IgD-negative memory B cell (primary cell): Measurements from ENCODE around the gene TEX28. TPM values are rescaled to one million over a fixed set of nuclear protein-coding genes. Genes with fewer than 3 reads are reported as not detected.
"Not testable (repeated sequence)": the region's sequence is repeated elsewhere in the genome, so short reads cannot be mapped to it uniquely, and the experiment has no call there.

Source experiments
- H3K27ac Mint-ChIP-seq, 3 donors: one replicate each; pipeline ENCODE4 v1.8.0; 2020 to 2022; ENCODE audit warnings: mild to moderate bottlenecking in 3 of 3, mixed read lengths in 3 of 3, moderate library complexity in 1 of 3
- H3K27me3 Mint-ChIP-seq: one replicate; pipeline ENCODE4 v1.8.0; 2021; ENCODE audit warnings: mixed read lengths
- H3K36me3 Mint-ChIP-seq: one replicate; pipeline ENCODE4 v1.8.0; 2020; ENCODE audit warnings: mild to moderate bottlenecking, mixed read lengths
- H3K4me1 Mint-ChIP-seq, 3 donors: one replicate each; pipeline ENCODE4 v1.8.0; 2020 to 2022; ENCODE audit warnings: mixed read lengths in 3 of 3, mild to moderate bottlenecking in 1 of 3
- H3K4me3 Mint-ChIP-seq, 4 donors: one replicate each; pipeline ENCODE4 v1.8.0; 2020 to 2022; ENCODE audit warnings: mild to moderate bottlenecking in 4 of 4, mixed read lengths in 4 of 4, moderate library complexity in 3 of 4
- H3K9me3 Mint-ChIP-seq, 3 donors: one replicate each; pipeline ENCODE4 v1.8.0; 2020 to 2021; ENCODE audit warnings: mixed read lengths in 3 of 3, mild to moderate bottlenecking in 1 of 3
- polyA plus RNA-seq: library from polyadenylated mRNA; unstranded; fragments of 300-500 nt; fragmentation: Illumina TruSeq; gene quantifications from one replicate; pipeline ENCODE4 v1.2.3, GENCODE V29; 2021

TEX28 gene
- polyA plus RNA-seq, 1 donor from 2014 or later, result not detected

GRCh38 chrX:154238939-154239559 is 55.9 kb downstream of the TEX28 start:
- H3K4me1 Mint-ChIP-seq, H3K9me3 Mint-ChIP-seq, H3K4me3 Mint-ChIP-seq, H3K27me3 Mint-ChIP-seq, H3K27ac Mint-ChIP-seq, H3K36me3 Mint-ChIP-seq: not testable (repeated sequence)

GRCh38 chrX:154233620-154234019 is 61.3 kb downstream of the TEX28 start:
- H3K36me3 Mint-ChIP-seq, H3K4me3 Mint-ChIP-seq, H3K27ac Mint-ChIP-seq, H3K9me3 Mint-ChIP-seq, H3K4me1 Mint-ChIP-seq, H3K27me3 Mint-ChIP-seq: not testable (repeated sequence)

GRCh38 chrX:154231443-154231842 is 63.5 kb downstream of the TEX28 start:
- H3K27me3 Mint-ChIP-seq, H3K4me3 Mint-ChIP-seq, H3K36me3 Mint-ChIP-seq, H3K9me3 Mint-ChIP-seq, H3K27ac Mint-ChIP-seq, H3K4me1 Mint-ChIP-seq: not testable (repeated sequence)

GRCh38 chrX:154226706-154227105 is 68.2 kb downstream of the TEX28 start:
- not testable (repeated sequence) for H3K36me3 Mint-ChIP-seq, H3K27ac Mint-ChIP-seq, H3K27me3 Mint-ChIP-seq, H3K9me3 Mint-ChIP-seq, H3K4me3 Mint-ChIP-seq, H3K4me1 Mint-ChIP-seq

- H3K9me3 Mint-ChIP-seq, H3K27me3 Mint-ChIP-seq, H3K4me1 Mint-ChIP-seq, H3K27ac Mint-ChIP-seq, H3K36me3 Mint-ChIP-seq, H3K4me3 Mint-ChIP-seq: not testable (repeated sequence)
Observed at GRCh38 chrX:154225292-154225691, 69.6 kb downstream of the TEX28 start.

Other genes starting within 250 kb of the TEX28 start
- 20.0 TPM for gene MECP2, start 197.4 kb downstream of the TEX28 start, polyA plus RNA-seq
- gene OPN1LW, start 150.9 kb downstream of the TEX28 start, polyA plus RNA-seq, result not detected
- gene OPN1MW, start 112.5 kb downstream of the TEX28 start, polyA plus RNA-seq, result not detected
- not detected for gene OPN1MW2, start 75.4 kb downstream of the TEX28 start, polyA plus RNA-seq
- not detected for gene OPN1MW3, start 37.5 kb downstream of the TEX28 start, polyA plus RNA-seq
- gene TKTL1, start 671 bp upstream of the TEX28 start, polyA plus RNA-seq, result 5.5 TPM
- gene FLNA, start 79.5 kb upstream of the TEX28 start, polyA plus RNA-seq, result 396 TPM
- 32.4 TPM for gene EMD, start 84.2 kb upstream of the TEX28 start, polyA plus RNA-seq
- gene RPL10, start 103.3 kb upstream of the TEX28 start, polyA plus RNA-seq, result 5,716 TPM
- gene DNASE1L1, start 114.1 kb upstream of the TEX28 start, polyA plus RNA-seq, result 29.4 TPM
- 51.3 TPM for gene TAFAZZIN, start 116.4 kb upstream of the TEX28 start, polyA plus RNA-seq
- gene ATP6AP1, start 133.6 kb upstream of the TEX28 start, polyA plus RNA-seq, result 93.9 TPM
- 38.1 TPM for gene GDI1, start 142.0 kb upstream of the TEX28 start, polyA plus RNA-seq
- gene FAM50A, start 149.0 kb upstream of the TEX28 start, polyA plus RNA-seq, result 31.3 TPM
- gene PLXNA3, start 163.2 kb upstream of the TEX28 start, polyA plus RNA-seq, result 2.7 TPM
- 51.7 TPM for gene LAGE3, start 184.2 kb upstream of the TEX28 start, polyA plus RNA-seq
- gene UBL4A, start 191.5 kb upstream of the TEX28 start, polyA plus RNA-seq, result 41.4 TPM
- 54.9 TPM for gene SLC10A3, start 195.5 kb upstream of the TEX28 start, polyA plus RNA-seq
- gene FAM3A, start 221.1 kb upstream of the TEX28 start, polyA plus RNA-seq, result 23.6 TPM